ENCODE measurements around the gene RECQL5.

RECQL5 gene

GRCh38 chr17:75666959-75667790 is at the start of gene RECQL5, which contains the start of gene SAP30BP:
RECQL5 (minus strand) TSS chr17:75667154; CDS start chr17:75666557, 597 bp downstream.
SAP30BP (plus strand) TSS chr17:75667338; CDS start chr17:75667373, 35 bp downstream.
- peak; percentile 97 for DNase-seq

GRCh38 chr17:75712446-75712845 is 45.5 kb upstream of the RECQL5 start:
- DNase-seq = no peak

- no peak for DNase-seq
Observed at GRCh38 chr17:75707079-75707571, 40.2 kb upstream of the RECQL5 start.

- no peak for DNase-seq
Observed at GRCh38 chr17:75706042-75706728, 39.2 kb upstream of the RECQL5 start.

- DNase-seq = no peak
Observed at GRCh38 chr17:75704963-75705875, 38.3 kb upstream of the RECQL5 start.

GRCh38 chr17:75703591-75703990 is 36.6 kb upstream of the RECQL5 start:
- DNase-seq = no peak

GRCh38 chr17:75703191-75703590 is 36.2 kb upstream of the RECQL5 start:
- no peak for DNase-seq

GRCh38 chr17:75701288-75701687 is 34.3 kb upstream of the RECQL5 start:
- no peak for DNase-seq

- no peak for DNase-seq
Observed at GRCh38 chr17:75698659-75699058, 31.7 kb upstream of the RECQL5 start.

- DNase-seq = no peak
Observed at GRCh38 chr17:75697651-75698291, 30.8 kb upstream of the RECQL5 start.

GRCh38 chr17:75695830-75696271 is 28.9 kb upstream of the RECQL5 start:
- DNase-seq = no peak

GRCh38 chr17:75695141-75695829 is 28.3 kb upstream of the RECQL5 start:
- no peak for DNase-seq

GRCh38 chr17:75694536-75694935 is 27.6 kb upstream of the RECQL5 start:
- no peak for DNase-seq

- no peak for DNase-seq
Observed at GRCh38 chr17:75693500-75694481, 26.8 kb upstream of the RECQL5 start.

- DNase-seq = no peak
Observed at GRCh38 chr17:75692976-75693375, 26.0 kb upstream of the RECQL5 start.

- no peak for DNase-seq
Observed at GRCh38 chr17:75691801-75692626, 25.1 kb upstream of the RECQL5 start.

- DNase-seq = no peak
Observed at GRCh38 chr17:75691371-75691791, 24.4 kb upstream of the RECQL5 start.

- DNase-seq = no peak
Observed at GRCh38 chr17:75689441-75689873, 22.5 kb upstream of the RECQL5 start.

- DNase-seq = no peak
Observed at GRCh38 chr17:75688209-75688825, 21.4 kb upstream of the RECQL5 start.

All from activated effector memory CD4-positive, alpha-beta T cell treated with Interleukin-2 at 50 U/mL for 16 hours (primary cell).